Kidney epithelial cell (primary cell): Measurements from ENCODE around the gene DSTN. TPM values are rescaled to one million over a fixed set of nuclear protein-coding genes. Genes with fewer than 3 reads are reported as not detected.

Source experiments
- DNase-seq: peaks from one replicate; pipeline ENCODE4 v3.0.0-alpha.2; 2010; ENCODE audit warnings: low read depth
- H3K27me3 ChIP-seq: 2 replicates; pipeline ENCODE4 v1.6.0; 2011; ENCODE audit warnings: low read length; ENCODE audit not compliant: control insufficient read depth, insufficient read depth
- H3K36me3 ChIP-seq: 2 replicates; pipeline ENCODE4 v1.5.1; 2011; ENCODE audit warnings: low read length; ENCODE audit not compliant: control insufficient read depth, insufficient read depth
- H3K4me3 ChIP-seq: 2 replicates; pipeline ENCODE4 v1.5.1; 2011; ENCODE audit warnings: low read depth, mild to moderate bottlenecking, control low read depth, low read length
- CTCF ChIP-seq: IDR thresholded peaks from 2 replicates; pipeline ENCODE4 v1.5.1; 2011; ENCODE audit warnings: mild to moderate bottlenecking, moderate library complexity, low read length, control low read depth, inconsistent platforms; ENCODE audit not compliant: insufficient read depth, poor library complexity, severe bottlenecking
- total RNA-seq: library from RNA; depleted of rRNA; stranded (reverse); fragments of >200 nt; gene quantifications from 2 replicates; pipeline ENCODE4 v1.2.3, GENCODE V29; 2015

Gene DSTN
- total RNA-seq, 1 donor from 2014 or later = 255 TPM

GRCh38 chr20:17573463-17573862 is 3.6 kb downstream of the DSTN start:
- Histone ChIP-seq H3K27me3 (no peaks in the 10 kb centered on the region), H3K4me3 (no peak overlapping the region), H3K36me3 (no peaks in the 10 kb centered on the region)
- TF ChIP-seq CTCF = no peak
- no peak for DNase-seq

GRCh38 chr20:17576215-17576614 is 6.3 kb downstream of the DSTN start:
- no peak for DNase-seq
- no peak for TF ChIP-seq CTCF
- H3K27me3 ChIP-seq = no peaks in the 10 kb centered on the region
- no peaks in the 10 kb centered on the region for H3K36me3 ChIP-seq
- H3K4me3 ChIP-seq = no peak overlapping the region

GRCh38 chr20:17579369-17580039 is 9.6 kb downstream of the DSTN start:
- no peak for DNase-seq
- Histone ChIP-seq H3K36me3 (no peaks in the 10 kb centered on the region), H3K27me3 (no peaks in the 10 kb centered on the region), H3K4me3 (no peak overlapping the region)
- TF ChIP-seq CTCF = no peak

- no peak for TF ChIP-seq CTCF
- DNase-seq = no peak
- H3K27me3 ChIP-seq = no peaks in the 10 kb centered on the region
- no peak overlapping the region for H3K4me3 ChIP-seq
- H3K36me3 ChIP-seq = no peaks in the 10 kb centered on the region
Observed at GRCh38 chr20:17580895-17581294, 11.0 kb downstream of the DSTN start.

GRCh38 chr20:17583126-17583525 is 13.3 kb downstream of the DSTN start:
- Histone ChIP-seq H3K27me3 (no peaks in the 10 kb centered on the region), H3K36me3 (no peaks in the 10 kb centered on the region), H3K4me3 (no peak overlapping the region)
- DNase-seq = no peak
- no peak for TF ChIP-seq CTCF

GRCh38 chr20:17584689-17585088 is 14.8 kb downstream of the DSTN start:
- H3K36me3 ChIP-seq = no peaks in the 10 kb centered on the region
- no peaks in the 10 kb centered on the region for H3K27me3 ChIP-seq
- H3K4me3 ChIP-seq = no peak overlapping the region
- DNase-seq = no peak
- no peak for TF ChIP-seq CTCF
